Gastroesophageal sphincter (tissue), 3 donors: ENCODE measurements around the gene KIAA0825.

Source experiments
- CTCF ChIP-seq, 4 experiments: fragments of 200-600 bp in 2 of 4; fragments of 450-650 bp in 2 of 4; sonication (generic) in 1 of 4; IDR thresholded peaks; one replicate each; pipeline ENCODE4 v1.5.1; 2017 to 2019; ENCODE audit warnings: antibody characterized with exemption in 4 of 4, mild to moderate bottlenecking in 2 of 4, moderate library complexity in 2 of 4
- POLR2A ChIP-seq, 2 donors: fragments of 450-650 bp; IDR thresholded peaks; one replicate each; pipeline ENCODE4 v1.6.1; 2017; ENCODE audit warnings: antibody characterized with exemption in 2 of 2, mild to moderate bottlenecking in 2 of 2, moderate library complexity in 1 of 2
- POLR2AphosphoS5 ChIP-seq: sonication (generic); formaldehyde crosslinking; IDR thresholded peaks from one replicate; pipeline ENCODE4 v1.6.1; 2017; ENCODE audit warnings: antibody characterized with exemption

DNA sequence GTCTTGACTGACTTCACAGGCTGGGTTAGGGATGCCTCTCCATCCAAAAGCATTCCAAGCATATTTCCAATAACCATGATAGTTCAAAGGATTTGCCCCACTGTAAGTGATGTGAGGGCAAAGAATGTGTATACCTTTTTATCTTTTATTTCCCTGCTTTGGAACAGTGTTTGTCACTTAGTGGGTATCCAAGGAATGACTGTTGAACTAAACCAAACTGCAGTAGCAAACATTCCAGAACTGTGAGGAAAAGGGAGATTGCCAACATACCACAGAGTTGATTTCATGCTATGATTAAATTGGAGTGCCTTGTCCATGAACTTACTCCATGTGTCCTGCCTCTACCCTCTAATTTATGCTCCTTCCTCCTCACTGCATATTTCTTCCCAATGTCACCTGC lies 400.0 kb downstream of the KIAA0825 start:
- no peak for TF ChIP-seq CTCF (IDR thresholded peaks at IDR 0.05)
- TF ChIP-seq POLR2A (IDR thresholded peaks at IDR 0.05) = no peak
- TF ChIP-seq POLR2AphosphoS5 = peak; percentile 18
